C4-2B (cell line): ENCODE data around the gene GTF2H4.

ENCODE experiments used
- H3K27ac ChIP-seq: fragments of 450-650 bp; 2 replicates; pipeline ENCODE4 v1.5.1; 2017
- CTCF ChIP-seq: fragments of 450-650 bp; conservative IDR thresholded peaks from 2 replicates; pipeline ENCODE4 v1.5.1; 2017; ENCODE audit warnings: mild to moderate bottlenecking
- ZFX ChIP-seq: fragments of 450-650 bp; IDR thresholded peaks from 2 replicates; pipeline ENCODE4 v1.6.1; 2017

GTF2H4 gene

GRCh38 chr6:30945281-30945680 is 37.3 kb downstream of the GTF2H4 start:
- H3K27ac ChIP-seq, result no peak overlapping the region
- TF ChIP-seq ZFX, result no peak
- TF ChIP-seq CTCF, result no peak

GRCh38 chr6:30947231-30947630 is 39.2 kb downstream of the GTF2H4 start:
- no peak overlapping the region for H3K27ac ChIP-seq
- TF ChIP-seq CTCF (no peak), ZFX (no peak)

- H3K27ac ChIP-seq, result no peak overlapping the region
- no peak for TF ChIP-seq ZFX
- TF ChIP-seq CTCF, result no peak
Observed at GRCh38 chr6:30948811-30949210, 40.8 kb downstream of the GTF2H4 start.

GRCh38 chr6:30951907-30952469 is 44.0 kb downstream of the GTF2H4 start:
- no peak for TF ChIP-seq ZFX
- TF ChIP-seq CTCF, result no peak
- H3K27ac ChIP-seq, result no peak overlapping the region

- TF ChIP-seq ZFX (no peak), CTCF (no peak)
- no peak overlapping the region for H3K27ac ChIP-seq
Observed at GRCh38 chr6:30954631-30955366, 46.8 kb downstream of the GTF2H4 start.

- TF ChIP-seq ZFX (no peak), CTCF (no peak)
Observed at GRCh38 chr6:30955367-30956042, 47.5 kb downstream of the GTF2H4 start.

GRCh38 chr6:30957716-30958115 is 49.7 kb downstream of the GTF2H4 start:
- TF ChIP-seq CTCF (no peak), ZFX (no peak)
- H3K27ac ChIP-seq, result no peak overlapping the region

More at GRCh38 chr6:30955367-30956042, 47.5 kb downstream of the GTF2H4 start:
- H3K27ac ChIP-seq, result no peak overlapping the region
